Osteoblast (primary cell): ENCODE measurements around the gene MYLK4. TPM values are rescaled to one million over a fixed set of nuclear protein-coding genes. Genes with fewer than 3 reads are reported as not detected.
A peak's percentile ranks its signal among the peaks of the same experiment; 100 is the strongest.

Experiments
- DNase-seq: peaks from one replicate; pipeline ENCODE4 v3.0.0; 2011; ENCODE audit warnings: low spot score, mixed read lengths; ENCODE audit not compliant: insufficient read length; ENCODE audit errors: missing footprints
- H2AFZ ChIP-seq: 2 replicates; pipeline ENCODE4 v1.6.0; 2011; ENCODE audit warnings: mild to moderate bottlenecking, low read length
- H3K27ac ChIP-seq: 2 replicates; pipeline ENCODE4 v1.5.1; 2011; ENCODE audit warnings: mild to moderate bottlenecking, low read depth, low read length, moderate library complexity
- H3K27me3 ChIP-seq: 2 replicates; pipeline ENCODE4 v1.6.0; 2012; ENCODE audit warnings: mild to moderate bottlenecking, control low read depth, inconsistent platforms, low read length, moderate library complexity; ENCODE audit not compliant: insufficient read depth
- H3K36me3 ChIP-seq: 2 replicates; pipeline ENCODE4 v1.5.1; 2011; ENCODE audit warnings: mild to moderate bottlenecking, low read length, control low read depth, moderate library complexity; ENCODE audit not compliant: insufficient read depth
- H3K4me1 ChIP-seq: 2 replicates; pipeline ENCODE4 v1.5.1; 2011; ENCODE audit warnings: mild to moderate bottlenecking, low read length, control low read depth, moderate library complexity; ENCODE audit not compliant: insufficient read depth
- H3K4me2 ChIP-seq: 2 replicates; pipeline ENCODE4 v1.6.0; 2011; ENCODE audit warnings: mild to moderate bottlenecking, low read length; ENCODE audit not compliant: insufficient read depth
- H3K4me3 ChIP-seq: fragments of 200-600 bp; sonication (generic); 3 replicates; pipeline ENCODE4 v1.5.1; 2012; ENCODE audit warnings: mild to moderate bottlenecking, low read length, inconsistent platforms; ENCODE audit not compliant: insufficient read depth
- H3K79me2 ChIP-seq: 2 replicates; pipeline ENCODE4 v1.6.0; 2012; ENCODE audit warnings: mild to moderate bottlenecking, low read length, control low read depth, inconsistent platforms; ENCODE audit not compliant: insufficient read depth
- H3K9me3 ChIP-seq: 2 replicates; pipeline ENCODE4 v1.5.1; 2011; ENCODE audit warnings: low read depth, low read length, control low read depth
- H4K20me1 ChIP-seq: 2 replicates; pipeline ENCODE4 v1.6.0; 2012; ENCODE audit warnings: mild to moderate bottlenecking, low read length, control low read depth; ENCODE audit not compliant: insufficient read depth
- CTCF ChIP-seq: IDR thresholded peaks from 2 replicates; pipeline ENCODE4 v1.5.1; 2011; ENCODE audit warnings: mild to moderate bottlenecking, low read depth, low read length, moderate library complexity; ENCODE audit errors: extremely low read depth
- total RNA-seq: library from RNA; depleted of rRNA; stranded (reverse); fragments of >200 nt; gene quantifications from 2 replicates; pipeline ENCODE4 v1.2.3, GENCODE V29; 2012

Gene MYLK4
- total RNA-seq, 1 donor, result 0.36 TPM

GRCh38 chr6:2669067-2669700 is 81.5 kb downstream of the MYLK4 start:
- Histone ChIP-seq H3K9me3 (no peaks in the 10 kb centered on the region), H3K4me3 (no peak overlapping the region), H2AFZ (peak overlapping the region; percentile 74), H3K79me2 (no peaks in the 10 kb centered on the region), H3K27ac (no peak overlapping the region), H3K4me2 (peak overlapping the region; percentile 22), H3K4me1 (peaks cover 17% of the 10 kb centered on the region), H3K36me3 (no peaks in the 10 kb centered on the region), H3K27me3 (no peaks in the 10 kb centered on the region), H4K20me1 (no peaks in the 10 kb centered on the region)
- DNase-seq, result no peak
- no peak for TF ChIP-seq CTCF

- no peaks in the 10 kb centered on the region for H4K20me1 ChIP-seq
- H3K79me2 ChIP-seq, result no peaks in the 10 kb centered on the region
- no peaks in the 10 kb centered on the region for H3K36me3 ChIP-seq
- no peak overlapping the region for H3K4me3 ChIP-seq
- no peaks in the 10 kb centered on the region for H3K27me3 ChIP-seq
- no peak overlapping the region for H3K27ac ChIP-seq
- H3K4me1 ChIP-seq, result peaks cover 17% of the 10 kb centered on the region
- no peak overlapping the region for H3K4me2 ChIP-seq
- H3K9me3 ChIP-seq, result no peaks in the 10 kb centered on the region
- no peak for DNase-seq
- H2AFZ ChIP-seq, result no peak overlapping the region
- TF ChIP-seq CTCF, result no peak
Observed at GRCh38 chr6:2667617-2668016, 83.1 kb downstream of the MYLK4 start.

- Histone ChIP-seq H3K4me1 (peaks cover 17% of the 10 kb centered on the region), H3K9me3 (no peaks in the 10 kb centered on the region), H3K36me3 (no peaks in the 10 kb centered on the region), H3K4me3 (no peak overlapping the region), H2AFZ (no peak overlapping the region), H3K79me2 (no peaks in the 10 kb centered on the region), H3K27ac (no peak overlapping the region), H3K4me2 (no peak overlapping the region), H4K20me1 (no peaks in the 10 kb centered on the region), H3K27me3 (no peaks in the 10 kb centered on the region)
- TF ChIP-seq CTCF, result no peak
- no peak for DNase-seq
Observed at GRCh38 chr6:2666906-2667575, 83.7 kb downstream of the MYLK4 start.

GRCh38 chr6:2665146-2666070 is 85.3 kb downstream of the MYLK4 start:
- Histone ChIP-seq H3K4me2 (peak overlapping the region; percentile 59), H3K36me3 (no peaks in the 10 kb centered on the region), H3K79me2 (no peaks in the 10 kb centered on the region), H4K20me1 (no peaks in the 10 kb centered on the region), H3K9me3 (no peaks in the 10 kb centered on the region), H3K4me1 (peaks cover 17% of the 10 kb centered on the region), H3K27me3 (no peaks in the 10 kb centered on the region), H2AFZ (peak overlapping the region; percentile 86), H3K27ac (no peak overlapping the region), H3K4me3 (peak overlapping the region; percentile 19)
- DNase-seq, result peak; percentile 48
- no peak for TF ChIP-seq CTCF
